HepG2 (cell line): Measurements from ENCODE around the gene CHEK1. TPM values are rescaled to one million over a fixed set of nuclear protein-coding genes. Genes with fewer than 3 reads are reported as not detected.

Experiments
- ATAC-seq: fragments of 200-7000 bp; cut with Tn5 transposase; 3 replicates; pipeline ENCODE4 v1.9.1; 2020; ENCODE audit warnings: mild to moderate bottlenecking, moderate library complexity
- BruUV-seq: library from RNA; stranded (reverse); fragments of 400-500 nt; replicated peaks from 2 replicates; lab custom pipeline; 2021; lab: Mats Ljungman, UMichigan
- CTCF ChIA-PET: fragments of 300-600 bp; formaldehyde crosslinking; extraction: SDS; loops from one replicate; lab custom pipeline; 2021; ENCODE audit warnings: low total read pairs, inconsistent platforms, low intra/inter-chr PET ratio; lab: Yijun Ruan, JAX
- POLR2A ChIA-PET: fragments of 350-600 bp; sonication (Branson Sonifier 250); formaldehyde crosslinking; loops from one replicate; lab custom pipeline; 2020; ENCODE audit warnings: antibody characterized with exemption, inconsistent platforms; lab: Yijun Ruan, JAX
- DNase-seq: peaks from one replicate; pipeline ENCODE4 v3.0.0-alpha.2; 2015; ENCODE audit warnings: low spot score
- FAIRE-seq: peaks from 3 replicates; lab custom pipeline; 2011; peaks lifted over from hg19 to GRCh38; lab: Jason Lieb, UNC
- H2AFZ ChIP-seq: one replicate; pipeline ENCODE4 v1.6.1; 2011; ENCODE audit warnings: low read length, inconsistent platforms
- H3K27ac ChIP-seq: fragments of 300-600 bp; 3 replicates; pipeline ENCODE4 v1.8.0; 2011; ENCODE audit warnings: mixed run types, mild to moderate bottlenecking, mixed read lengths, low read length, inconsistent platforms; ENCODE audit not compliant: insufficient read depth; ENCODE audit errors: extremely low read length
- H3K27me3 ChIP-seq, 2 experiments: fragments of 200-600 bp in 1 of 2; 2 replicates in 1 of 2; 3 replicates in 1 of 2; pipeline versions ENCODE4 v1.6.0 to v1.8.0; 2011; ENCODE audit warnings: low read length in 2 of 2, mild to moderate bottlenecking in 2 of 2, moderate library complexity in 2 of 2, inconsistent platforms in 1 of 2; ENCODE audit not compliant: insufficient read depth in 2 of 2, control insufficient read depth in 1 of 2
- H3K36me3 ChIP-seq, 2 experiments: fragments of 200-600 bp in 1 of 2; replicated peaks in 1 of 2; 2 replicates in 1 of 2; 3 replicates in 1 of 2; pipeline versions ENCODE4 v1.5.1 to v1.8.0; 2011; ENCODE audit warnings: low read length in 2 of 2, inconsistent platforms in 1 of 2; ENCODE audit not compliant: insufficient read depth in 2 of 2, control insufficient read depth in 1 of 2
- H3K4me1 ChIP-seq: 2 replicates; pipeline ENCODE4 v1.5.1; 2012; ENCODE audit warnings: low read length, inconsistent platforms; ENCODE audit not compliant: insufficient read depth
- H3K4me2 ChIP-seq: 2 replicates; pipeline ENCODE4 v1.6.0; 2011; ENCODE audit warnings: low read depth, low read length, inconsistent platforms
- H3K4me3 ChIP-seq, 3 experiments: fragments of 200-600 bp in 1 of 3; sonication (generic), shearing (Covaris generic) in 1 of 3; replicated peaks in 1 of 3; 2 replicates each; pipeline ENCODE4 v1.5.1; 2011 to 2016; ENCODE audit warnings: low read length in 3 of 3, inconsistent platforms in 2 of 3, low read depth in 2 of 3, mild to moderate bottlenecking in 2 of 3, control low read depth in 1 of 3, mixed read lengths in 1 of 3; ENCODE audit not compliant: insufficient read depth in 1 of 3
- H3K79me2 ChIP-seq: one replicate; pipeline ENCODE4 v1.6.1; 2011; ENCODE audit warnings: low read length, inconsistent platforms; ENCODE audit not compliant: insufficient read depth
- H3K9ac ChIP-seq: 2 replicates; pipeline ENCODE4 v1.6.0; 2011; ENCODE audit warnings: mild to moderate bottlenecking, low read depth, low read length, inconsistent platforms; ENCODE audit not compliant: insufficient read depth
- H3K9me3 ChIP-seq: 2 replicates; pipeline ENCODE4 v1.5.1; 2012; ENCODE audit warnings: mild to moderate bottlenecking, low read length
- H4K20me1 ChIP-seq: 2 replicates; pipeline ENCODE4 v1.6.0; 2011; ENCODE audit warnings: inconsistent platforms, mild to moderate bottlenecking, low read length, moderate library complexity; ENCODE audit not compliant: insufficient read depth
- ATF4 ChIP-seq, 2 experiments: fragments of 450-650 bp in 1 of 2; sonication (generic) in 1 of 2; formaldehyde crosslinking; IDR thresholded peaks; 2 replicates each; pipeline versions ENCODE4 v1.5.0 to v1.8.0; 2020 to 2022; ENCODE audit warnings: mild to moderate bottlenecking in 1 of 2, missing genetic modification reagents in 1 of 2
- NFYB ChIP-seq: sonication (generic); formaldehyde crosslinking; IDR thresholded peaks from 2 replicates; pipeline ENCODE4 v1.4.0; 2020; ENCODE audit warnings: missing genetic modification reagents
- TFAP4 ChIP-seq: sonication (generic); IDR thresholded peaks from 2 replicates; pipeline ENCODE4 v1.6.1; 2016; ENCODE audit warnings: low read depth, borderline replicate concordance
- ZNF670 ChIP-seq: sonication (generic); formaldehyde crosslinking; IDR thresholded peaks from 2 replicates; pipeline ENCODE4 v1.8.0; 2022; ENCODE audit warnings: mild to moderate bottlenecking, missing genetic modification reagents, borderline replicate concordance
- ZNF674 ChIP-seq: sonication (generic); formaldehyde crosslinking; IDR thresholded peaks from 2 replicates; pipeline ENCODE4 v1.5.0; 2020; ENCODE audit warnings: low read depth, mild to moderate bottlenecking, missing genetic modification reagents
- ZNF761 ChIP-seq: sonication (generic); formaldehyde crosslinking; conservative IDR thresholded peaks from 2 replicates; pipeline ENCODE4 v1.4.0; 2020; ENCODE audit warnings: mild to moderate bottlenecking, missing genetic modification reagents
- WGBS: methylation state at CpG from one replicate; pipeline ENCODE4 v1.1.6; 2017; ENCODE audit warnings: low lambda C conversion rate; 5-methylcytosine and 5-hydroxymethylcytosine counted together
- in situ Hi-C: cut with HindIII; loops from 2 replicates; pipeline ENCODE4 v1.10.0; 2017; ENCODE audit warnings: low pct_unique_long_range_greater_than_20kb; ENCODE audit not compliant: extremely low pct_ligation_motif_present
- intact Hi-C: fragments of 100-400 bp; cut with micrococcal nuclease; formaldehyde crosslinking; loops from one replicate; pipeline ENCODE4 v1.10.0; 2022; ENCODE audit not compliant: unreplicated experiment
- polyA plus RNA-seq, 8 experiments: library from polyadenylated mRNA; depleted of rRNA in 3 of 8; stranded (reverse) in 7 of 8; unstranded in 1 of 8; fragments of >200 nt; fragmentation: Illumina TruSeq in 4 of 8; extraction: Trizol in 4 of 8; gene quantifications; 2 replicates each; pipeline versions ENCODE4 v1.2.1 to v1.2.3, GENCODE V29; 2011 to 2016; ENCODE audit warnings: low read depth in 4 of 8, missing spikeins in 1 of 8, mixed read lengths in 1 of 8; ENCODE audit not compliant: insufficient read depth in 1 of 8
- total RNA-seq, 5 experiments: library from RNA; depleted of rRNA; stranded (reverse); fragments of >200 nt; fragmentation: Illumina TruSeq; extraction: Trizol; gene quantifications; 2 replicates each; pipeline ENCODE4 v1.2.3, GENCODE V29; 2016; ENCODE audit warnings: low read depth in 1 of 5

CHEK1 gene
- total and polyA plus RNA-seq, 2 of the 13 experiments (the other 11 are each of a cell fraction or from before 2014, with no cell fraction given), result 17.8 to 83.2 TPM

GRCh38 chr11:125675196-125675595 is 50.2 kb downstream of the CHEK1 start:
- DNase-seq, result no peak
- WGBS, result 97% methylated on average over 2 of the region's 2 CpGs
- H3K4me1 ChIP-seq, result no peaks in the 10 kb centered on the region
- intact Hi-C loops, result no loop called here
- no peak for TF ChIP-seq NFYB (CRISPR knock-in tag)
- TF ChIP-seq ZNF761, result no peak
- TF ChIP-seq, all 625 proteins: peak for 0
- Histone ChIP-seq H3K9me3 (no peaks in the 10 kb centered on the region), H4K20me1 (no peaks in the 10 kb centered on the region), H3K4me2 (no peak overlapping the region), H3K9ac (no peak overlapping the region), H3K27me3 (no peaks in the 10 kb centered on the region), H3K79me2 (no peaks in the 10 kb centered on the region), H3K4me3 (no peak overlapping the region), H3K36me3 (peaks cover 3 to 16% of the 10 kb centered on the region in 2 experiments; a peak in 4 of 5 replicates), H2AFZ (no peak overlapping the region), H3K27ac (no peak overlapping the region)
- in situ Hi-C loops, result no loop called here
- BruUV-seq, result no TSS peak
- FAIRE-seq (no peak), ATAC-seq (no peak)
- ChIA-PET POLR2A (no interaction called here), CTCF (no interaction called here)

GRCh38 chr11:125679397-125679796 is 54.4 kb downstream of the CHEK1 start:
- CTCF ChIA-PET, result no interaction called here
- no peak overlapping the region for H3K27ac ChIP-seq

More at GRCh38 chr11:125679397-125679796, 54.4 kb downstream of the CHEK1 start:
- Histone ChIP-seq H3K9ac (no peak overlapping the region), H3K4me1 (no peaks in the 10 kb centered on the region), H3K27me3 (no peaks in the 10 kb centered on the region), H4K20me1 (no peaks in the 10 kb centered on the region), H2AFZ (no peak overlapping the region), H3K79me2 (no peaks in the 10 kb centered on the region), H3K36me3 (peaks cover 3 to 8% of the 10 kb centered on the region in 2 experiments; a peak in 3 of 5 replicates), H3K4me2 (no peak overlapping the region), H3K4me3 (no peak overlapping the region), H3K9me3 (no peaks in the 10 kb centered on the region)
- TF ChIP-seq ZNF670 (CRISPR knock-in tag), result no peak
- no peak for TF ChIP-seq ATF4 (CRISPR knock-in tag; IDR thresholded peaks at IDR 0.05)
- no peak for TF ChIP-seq ZNF674 (CRISPR knock-in tag)
- TF ChIP-seq TFAP4, result no peak
- no TSS peak for BruUV-seq
- FAIRE-seq, result no peak
- WGBS, result 100% methylated on average over 4 of the region's 4 CpGs
- in situ Hi-C loops, result no loop called here
- DNase-seq, result no peak
- POLR2A ChIA-PET, result no interaction called here
- intact Hi-C loops, result no loop called here
- ATAC-seq, result no peak
